B cell (primary cell): ENCODE results near the gene STRIP1.

ENCODE experiments used
- EZH2 ChIP-seq: IDR thresholded peaks from 2 replicates; pipeline ENCODE4 v1.6.1; 2012; ENCODE audit warnings: borderline replicate concordance, low read depth, mild to moderate bottlenecking, moderate library complexity, low read length; ENCODE audit not compliant: insufficient read depth, poor library complexity, severe bottlenecking
- TF ChIP-seq, protein P1 (sequence below): fragments of 200-600 bp; IDR thresholded peaks from one replicate; pipeline ENCODE4 v1.8.0; 2022; ENCODE audit warnings: antibody characterized with exemption, mild to moderate bottlenecking

DNA sequence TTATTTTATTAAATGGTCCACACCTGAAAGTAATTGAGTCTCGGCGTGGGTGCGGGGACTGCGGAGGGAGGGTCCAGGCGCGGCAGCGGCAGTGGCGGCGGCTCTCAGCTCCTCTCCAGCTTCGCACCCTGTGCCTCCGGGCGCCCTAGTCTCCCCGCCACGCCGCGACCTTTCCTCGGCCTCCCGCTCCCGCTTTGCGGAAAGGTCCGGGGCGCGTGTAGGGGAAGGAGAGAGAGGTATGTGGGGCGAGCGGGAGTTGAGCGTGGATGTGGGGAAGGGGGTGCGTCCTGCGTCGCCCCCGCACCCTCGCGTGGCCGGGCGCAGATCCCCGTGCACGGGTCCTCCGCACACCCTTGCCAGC lies 49.4 kb downstream of the STRIP1 start:
- TF ChIP-seq, protein P1, sequence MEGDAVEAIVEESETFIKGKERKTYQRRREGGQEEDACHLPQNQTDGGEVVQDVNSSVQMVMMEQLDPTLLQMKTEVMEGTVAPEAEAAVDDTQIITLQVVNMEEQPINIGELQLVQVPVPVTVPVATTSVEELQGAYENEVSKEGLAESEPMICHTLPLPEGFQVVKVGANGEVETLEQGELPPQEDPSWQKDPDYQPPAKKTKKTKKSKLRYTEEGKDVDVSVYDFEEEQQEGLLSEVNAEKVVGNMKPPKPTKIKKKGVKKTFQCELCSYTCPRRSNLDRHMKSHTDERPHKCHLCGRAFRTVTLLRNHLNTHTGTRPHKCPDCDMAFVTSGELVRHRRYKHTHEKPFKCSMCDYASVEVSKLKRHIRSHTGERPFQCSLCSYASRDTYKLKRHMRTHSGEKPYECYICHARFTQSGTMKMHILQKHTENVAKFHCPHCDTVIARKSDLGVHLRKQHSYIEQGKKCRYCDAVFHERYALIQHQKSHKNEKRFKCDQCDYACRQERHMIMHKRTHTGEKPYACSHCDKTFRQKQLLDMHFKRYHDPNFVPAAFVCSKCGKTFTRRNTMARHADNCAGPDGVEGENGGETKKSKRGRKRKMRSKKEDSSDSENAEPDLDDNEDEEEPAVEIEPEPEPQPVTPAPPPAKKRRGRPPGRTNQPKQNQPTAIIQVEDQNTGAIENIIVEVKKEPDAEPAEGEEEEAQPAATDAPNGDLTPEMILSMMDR: no peak
- peak; percentile 67 for TF ChIP-seq EZH2
